Esophagus (tissue), 2 donors: ENCODE measurements around the gene BLOC1S1. TPM values are rescaled to one million over a fixed set of nuclear protein-coding genes. Genes with fewer than 3 reads are reported as not detected.
A peak's percentile ranks its signal among the peaks of the same experiment; 100 is the strongest.

ENCODE experiments used
- H3K27ac ChIP-seq, 2 donors: one replicate each; pipeline ENCODE4 v1.5.1; 2013; ENCODE audit warnings: low read depth in 2 of 2, mild to moderate bottlenecking in 2 of 2, inconsistent platforms in 1 of 2, low read length in 1 of 2, moderate library complexity in 1 of 2
- H3K27me3 ChIP-seq, 2 donors: one replicate each; pipeline ENCODE4 v1.6.1; 2013; ENCODE audit warnings: low read length in 2 of 2, control low read depth in 1 of 2, mild to moderate bottlenecking in 1 of 2; ENCODE audit not compliant: insufficient read depth in 2 of 2, control insufficient read depth in 1 of 2
- H3K36me3 ChIP-seq, 2 donors: one replicate each; pipeline ENCODE4 v1.6.1; 2013; ENCODE audit warnings: low read length in 1 of 2; ENCODE audit not compliant: control insufficient read depth in 2 of 2, insufficient read depth in 2 of 2
- H3K4me1 ChIP-seq, 2 donors: one replicate each; pipeline ENCODE4 v1.6.1; 2013; ENCODE audit warnings: low read length in 1 of 2; ENCODE audit not compliant: control insufficient read depth in 2 of 2, insufficient read depth in 2 of 2
- H3K4me3 ChIP-seq, 2 donors: one replicate each; pipeline ENCODE4 v1.5.1; 2013; ENCODE audit warnings: low read length in 2 of 2, mild to moderate bottlenecking in 2 of 2, low read depth in 1 of 2, moderate library complexity in 1 of 2
- H3K9me3 ChIP-seq, 2 donors: one replicate each; pipeline ENCODE4 v1.6.1; 2013; ENCODE audit warnings: mild to moderate bottlenecking in 2 of 2, low read depth in 1 of 2, low read length in 1 of 2, moderate library complexity in 1 of 2; ENCODE audit not compliant: control insufficient read depth in 2 of 2, insufficient read depth in 1 of 2
- WGBS, 2 donors: extraction: QIAGEN DNeasy Blood & Tissue Kit; methylation state at CpG; one replicate each; pipeline ENCODE4 v1.1.7; 2013; 5-methylcytosine and 5-hydroxymethylcytosine counted together
- polyA plus RNA-seq, 2 donors: library from polyadenylated mRNA; stranded (reverse); fragments of 200-250 nt; gene quantifications; one replicate each; pipeline ENCODE4 v1.2.3, GENCODE V29; 2013
- donor health status: healthy with polysubstance abuse.
- donor health status: Bipolar disorder and iron deficiency.

The BLOC1S1 gene
- 100 to 1,000 TPM; 269 to 326 TPM for polyA plus RNA-seq

GRCh38 chr12:55715833-55716581 lies at the start of gene BLOC1S1:
BLOC1S1 (plus strand) TSS chr12:55716046; CDS start chr12:55716052, 6 bp downstream.
- WGBS, 2 donors, result 0 to 1% methylated on average over 40 to 42 of the region's 42 CpGs
- Histone ChIP-seq H3K27me3 (no peaks in the 10 kb centered on the region), H3K4me3 (peak within 1 kb of the TSS; percentile 69), H3K9me3 (no peaks in the 10 kb centered on the region), H3K36me3 (peaks cover 0 to 3% of the 10 kb centered on the region in 2 donors), H3K27ac (peak within 1 kb of the TSS; percentile 98 to 99), H3K4me1 (peaks cover 4 to 23% of the 10 kb centered on the region in 2 donors)

- Histone ChIP-seq H3K9me3 (no peaks in the 10 kb centered on the region), H3K36me3 (no peaks in the 10 kb centered on the region), H3K4me3 (no peak overlapping the region), H3K4me1 (peaks cover 0 to 3% of the 10 kb centered on the region in 2 donors), H3K27ac (no peak overlapping the region), H3K27me3 (no peaks in the 10 kb centered on the region)
- 71 to 80% methylated on average over 7 of the region's 7 CpGs for WGBS, 2 donors
These were observed 49.3 kb upstream of the BLOC1S1 start for GRCh38 chr12:55666508-55666907.

- H3K4me3 ChIP-seq, result no peak overlapping the region
- no peaks in the 10 kb centered on the region for H3K36me3 ChIP-seq
- H3K27ac ChIP-seq, result no peak overlapping the region
These were observed 45.6 kb upstream of the BLOC1S1 start for GRCh38 chr12:55670276-55670675.

GRCh38 chr12:55671746-55672145 lies 44.1 kb upstream of the BLOC1S1 start:
- Histone ChIP-seq H3K9me3 (no peaks in the 10 kb centered on the region), H3K4me3 (no peak overlapping the region), H3K4me1 (peaks cover 2 to 3% of the 10 kb centered on the region in 2 donors), H3K27ac (no peak overlapping the region), H3K27me3 (no peaks in the 10 kb centered on the region), H3K36me3 (no peaks in the 10 kb centered on the region)
- WGBS, 2 donors, result 43 to 44% methylated on average over 4 of the region's 4 CpGs

More at GRCh38 chr12:55670276-55670675, 45.6 kb upstream of the BLOC1S1 start:
- H3K9me3 ChIP-seq, result no peaks in the 10 kb centered on the region
- peaks cover 2 to 3% of the 10 kb centered on the region in 2 donors for H3K4me1 ChIP-seq
- H3K27me3 ChIP-seq, result no peaks in the 10 kb centered on the region

- H3K4me1 ChIP-seq, result peaks cover 2 to 3% of the 10 kb centered on the region in 2 donors
- no peaks in the 10 kb centered on the region for H3K27me3 ChIP-seq
- no peak overlapping the region for H3K27ac ChIP-seq
- H3K9me3 ChIP-seq, result no peaks in the 10 kb centered on the region
- H3K4me3 ChIP-seq, result no peak overlapping the region
- H3K36me3 ChIP-seq, result no peaks in the 10 kb centered on the region
These were observed 42.2 kb upstream of the BLOC1S1 start for GRCh38 chr12:55673638-55674037.

- H3K4me1 ChIP-seq, result peaks cover 0 to 2% of the 10 kb centered on the region in 2 donors
- no peaks in the 10 kb centered on the region for H3K9me3 ChIP-seq
- 71 to 78% methylated on average over 8 of the region's 8 CpGs for WGBS, 2 donors
- no peaks in the 10 kb centered on the region for H3K27me3 ChIP-seq
- no peak overlapping the region for H3K27ac ChIP-seq
- H3K4me3 ChIP-seq, result no peak overlapping the region
- no peaks in the 10 kb centered on the region for H3K36me3 ChIP-seq
These were observed 40.2 kb upstream of the BLOC1S1 start for GRCh38 chr12:55675666-55676065.

GRCh38 chr12:55676707-55677106 lies 39.1 kb upstream of the BLOC1S1 start:
- Histone ChIP-seq H3K4me3 (no peak overlapping the region), H3K27ac (no peak overlapping the region), H3K9me3 (no peaks in the 10 kb centered on the region), H3K36me3 (no peaks in the 10 kb centered on the region), H3K27me3 (no peaks in the 10 kb centered on the region), H3K4me1 (peaks cover under 1 to 5% of the 10 kb centered on the region in 2 donors)
- WGBS, 2 donors, result 68 to 83% methylated on average over 6 of the region's 6 CpGs

GRCh38 chr12:55679691-55680090 lies 36.2 kb upstream of the BLOC1S1 start:
- H3K4me1 ChIP-seq, result peaks cover 0 to 7% of the 10 kb centered on the region in 2 donors
- H3K27ac ChIP-seq, result no peak overlapping the region
- H3K36me3 ChIP-seq, result no peaks in the 10 kb centered on the region
- H3K27me3 ChIP-seq, result no peaks in the 10 kb centered on the region
- no peaks in the 10 kb centered on the region for H3K9me3 ChIP-seq
- no peak overlapping the region for H3K4me3 ChIP-seq
- WGBS, 2 donors, result 86 to 90% methylated on average over 5 of the region's 5 CpGs

- no peaks in the 10 kb centered on the region for H3K9me3 ChIP-seq
- no peak overlapping the region for H3K4me3 ChIP-seq
- H3K27ac ChIP-seq, result no peak overlapping the region
- 9 to 12% methylated on average over 17 of the region's 17 CpGs for WGBS, 2 donors
- no peaks in the 10 kb centered on the region for H3K27me3 ChIP-seq
- no peaks in the 10 kb centered on the region for H3K36me3 ChIP-seq
- peaks cover 0 to 7% of the 10 kb centered on the region in 2 donors for H3K4me1 ChIP-seq
These were observed 34.4 kb upstream of the BLOC1S1 start for GRCh38 chr12:55681142-55682077.
